GM18867 (cell line): ENCODE results near the gene SOX1.

ENCODE experiments used
- ATAC-seq: cut with Tn5 transposase; IDR thresholded peaks from one replicate; pipeline ENCODE4 v1.9.1; 2021; ENCODE audit warnings: mild to moderate bottlenecking, moderate library complexity; ENCODE audit not compliant: unreplicated experiment

SOX1 gene

GRCh38 chr13:112104881-112105234 lies 37.9 kb downstream of the SOX1 start:
- no peak for ATAC-seq

DNA sequence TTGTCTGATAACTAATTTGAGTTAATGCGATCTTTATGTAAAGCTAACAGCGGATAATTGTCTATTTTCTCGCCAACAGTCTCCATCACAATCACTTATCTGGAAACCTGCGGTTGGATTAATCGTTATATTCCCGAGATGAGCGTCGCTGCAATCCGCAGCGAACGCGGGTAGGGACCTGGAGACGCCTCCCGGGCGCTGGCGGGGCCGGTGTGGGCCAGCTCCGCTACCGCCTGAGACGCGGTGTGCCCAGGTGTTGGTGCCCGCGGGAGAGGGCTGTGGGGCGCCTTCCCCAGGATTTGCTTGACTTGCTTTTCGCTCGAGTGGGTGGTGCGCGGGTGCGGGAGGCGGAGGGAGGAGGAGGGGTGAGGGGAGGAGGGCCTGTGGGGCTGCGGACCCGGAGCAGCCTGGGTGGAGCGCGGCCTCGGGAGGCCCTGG lies 38.3 kb downstream of the SOX1 start:
- no peak for ATAC-seq

- no peak for ATAC-seq
These were observed 38.9 kb downstream of the SOX1 start for GRCh38 chr13:112105892-112106291.

GRCh38 chr13:112106478-112107141 lies 39.7 kb downstream of the SOX1 start:
- no peak for ATAC-seq

DNA sequence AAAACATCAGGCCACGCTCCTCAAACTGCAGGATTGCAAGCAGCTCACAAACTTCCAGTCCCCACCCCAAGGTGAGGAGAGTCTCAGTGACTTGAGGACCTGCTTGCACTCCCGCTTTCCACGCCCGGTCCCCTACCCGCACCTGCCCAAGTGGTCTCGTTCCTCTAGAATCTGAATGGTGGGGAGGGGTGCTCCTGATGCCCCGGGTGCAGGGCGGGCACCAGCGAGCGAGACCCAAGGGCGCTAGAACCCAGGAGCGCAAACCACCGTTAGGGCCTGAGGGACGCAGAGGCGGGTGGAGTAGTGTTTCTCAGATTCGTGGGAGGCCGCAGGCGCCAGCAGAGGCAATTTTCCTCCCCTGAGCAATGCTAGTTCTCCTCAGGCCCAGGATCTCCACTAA lies 40.3 kb downstream of the SOX1 start:
- ATAC-seq: no peak

DNA sequence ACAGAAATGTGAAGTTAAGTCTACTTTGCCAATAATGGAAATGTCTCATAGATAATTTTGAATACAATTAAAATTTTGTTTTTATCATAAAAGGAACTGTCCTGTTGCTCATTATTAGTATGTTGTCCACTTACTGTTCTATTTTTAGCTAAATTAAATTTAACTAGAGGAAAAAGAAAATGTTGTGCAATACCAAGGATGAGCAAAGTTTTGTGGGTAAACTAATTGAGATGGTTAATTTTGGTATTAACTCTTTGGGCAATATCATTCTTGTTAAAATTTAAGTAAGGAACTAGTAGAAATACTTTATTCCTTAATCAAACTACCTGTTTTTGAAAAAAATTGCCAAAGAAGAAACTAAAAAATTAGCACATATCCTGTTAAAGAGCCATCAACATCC lies 43.5 kb downstream of the SOX1 start:
- ATAC-seq: no peak

- ATAC-seq: no peak
These were observed 44.4 kb downstream of the SOX1 start for GRCh38 chr13:112111239-112111857.

DNA sequence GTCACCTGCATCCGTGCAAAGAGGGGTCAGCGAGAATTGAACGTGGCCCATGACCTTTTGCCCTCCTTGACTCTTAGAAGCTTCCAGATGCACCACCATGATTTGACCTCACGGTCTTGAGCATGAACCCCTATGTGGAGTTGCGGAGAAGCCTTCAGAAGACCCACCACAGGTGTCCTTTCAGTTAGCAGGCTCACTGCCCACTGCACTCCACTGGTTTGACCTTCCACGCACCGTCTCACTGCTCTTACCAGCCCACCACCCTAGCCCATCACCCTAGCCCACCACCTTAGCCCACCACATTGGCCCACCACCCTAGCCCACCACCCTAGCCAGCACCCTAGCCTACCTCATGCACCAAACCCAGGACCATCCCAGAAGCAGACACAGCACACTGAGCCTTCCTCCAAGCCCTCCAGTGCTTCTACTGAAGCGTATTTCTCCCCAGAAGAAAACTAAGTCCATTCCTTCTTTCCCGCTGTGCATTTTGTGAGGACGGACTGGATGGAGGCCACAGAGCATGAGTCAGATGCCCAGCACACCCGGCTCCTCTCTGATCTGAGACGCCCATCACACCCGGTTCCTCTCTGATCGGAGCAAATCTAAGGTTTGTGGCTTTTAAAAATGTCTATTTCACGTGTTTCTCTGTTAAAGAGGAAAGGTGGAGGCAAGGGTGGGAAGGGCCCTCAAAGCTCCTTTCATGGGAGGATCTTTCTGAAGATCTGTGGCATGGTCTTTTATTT lies 45.8 kb downstream of the SOX1 start:
- no peak for ATAC-seq

GRCh38 chr13:112113348-112113747 lies 46.4 kb downstream of the SOX1 start:
- ATAC-seq: no peak

GRCh38 chr13:112113851-112114250 lies 46.9 kb downstream of the SOX1 start:
- no peak for ATAC-seq

GRCh38 chr13:112114391-112114790 lies 47.4 kb downstream of the SOX1 start:
- ATAC-seq: no peak

- no peak for ATAC-seq
These were observed 48.6 kb downstream of the SOX1 start for GRCh38 chr13:112115403-112116091.

GRCh38 chr13:112116187-112116950 lies 49.4 kb downstream of the SOX1 start:
- no peak for ATAC-seq

GRCh38 chr13:112117258-112117954 lies 50.5 kb downstream of the SOX1 start:
- no peak for ATAC-seq

- no peak for ATAC-seq
These were observed 51.0 kb downstream of the SOX1 start for GRCh38 chr13:112117955-112118302.

DNA sequence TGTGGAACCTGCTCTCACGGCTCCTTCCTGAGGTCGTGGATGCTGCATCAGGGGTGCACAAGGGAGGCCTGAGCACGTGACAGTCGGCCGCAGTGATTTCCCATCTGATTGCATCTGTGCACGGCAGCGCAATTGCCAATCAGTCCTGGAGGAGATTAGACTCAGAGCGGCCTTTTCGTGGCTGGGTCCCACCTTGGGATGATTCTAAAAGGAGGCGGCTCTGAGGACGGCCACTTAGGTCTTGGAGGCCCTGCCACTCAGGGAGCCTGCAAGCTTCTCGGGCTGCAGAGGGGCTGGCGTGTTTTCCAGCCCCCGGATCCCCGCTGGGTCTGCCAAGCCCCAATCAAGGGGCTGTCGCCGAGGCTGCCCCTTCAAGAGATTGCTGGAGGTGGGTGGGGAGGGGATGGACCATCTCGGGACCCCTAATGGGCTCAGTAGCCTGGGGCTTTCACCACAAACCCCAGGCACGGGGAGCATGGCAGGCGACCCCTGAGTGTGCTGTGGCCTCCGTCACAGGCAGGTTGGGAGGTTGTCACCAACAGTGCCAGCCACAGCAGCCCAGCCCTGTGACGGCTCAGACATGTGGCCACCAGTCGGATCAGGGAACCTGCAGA lies 51.6 kb downstream of the SOX1 start:
- no peak for ATAC-seq

DNA sequence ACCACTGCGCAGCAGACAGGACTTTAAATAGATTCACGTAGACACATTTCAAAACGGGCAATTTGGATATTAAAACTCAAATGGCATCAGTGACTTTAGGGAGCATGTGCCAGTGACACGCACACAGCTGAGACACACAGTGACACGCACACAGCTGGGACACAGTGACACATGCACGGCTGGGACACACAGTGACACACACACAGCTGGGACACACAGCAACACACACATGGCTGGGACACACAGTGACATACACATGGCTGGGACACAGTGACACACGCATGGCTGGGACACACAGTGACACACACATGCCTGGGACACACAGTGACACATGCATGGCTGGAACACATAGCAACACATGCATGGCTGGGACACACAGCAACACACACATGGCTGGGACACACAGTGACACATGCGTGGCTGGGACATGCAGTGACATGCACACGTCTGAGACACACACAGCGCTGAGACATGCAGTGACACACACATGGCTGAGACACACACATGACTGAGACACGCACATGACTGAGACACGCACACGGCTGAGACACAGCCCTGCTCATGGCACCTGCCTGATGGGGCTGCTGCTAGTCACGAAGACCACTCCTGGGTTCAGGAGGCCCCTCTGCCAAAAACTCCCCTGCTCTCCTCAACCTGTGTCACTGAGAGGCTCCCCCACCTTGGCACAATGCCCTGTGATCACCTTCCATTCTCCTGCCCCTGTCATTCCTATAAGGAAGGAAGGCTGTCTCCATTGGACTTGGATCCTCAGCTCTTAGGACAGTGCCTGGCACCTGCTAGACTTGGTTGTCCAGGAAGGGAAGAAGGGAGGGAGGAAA lies 52.5 kb downstream of the SOX1 start:
- ATAC-seq: no peak

DNA sequence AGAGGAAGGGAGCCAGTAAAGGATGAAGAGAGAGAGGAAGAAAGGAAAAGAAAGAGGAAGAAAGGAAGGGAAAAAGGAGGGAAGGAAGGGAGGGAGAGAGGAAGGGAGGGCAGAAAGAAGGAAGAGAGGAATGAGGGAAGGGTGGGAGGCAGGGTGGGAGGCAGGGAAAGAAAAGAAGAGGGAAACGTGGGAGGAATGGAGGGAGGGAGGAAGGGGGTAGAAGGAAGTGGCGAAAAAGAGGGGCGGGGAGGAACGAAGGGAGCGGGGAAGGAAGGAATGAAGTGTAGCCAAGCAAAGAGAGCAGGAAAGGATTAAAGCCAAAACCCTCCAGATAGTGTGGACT lies 53.1 kb downstream of the SOX1 start:
- ATAC-seq: no peak
